ENCODE measurements around the gene PIK3CG. TPM values are rescaled to one million over a fixed set of nuclear protein-coding genes. Genes with fewer than 3 reads are reported as not detected.

The PIK3CG gene
- total RNA-seq, 1 experiment from 2014 or later, result 0.05 TPM

DNA sequence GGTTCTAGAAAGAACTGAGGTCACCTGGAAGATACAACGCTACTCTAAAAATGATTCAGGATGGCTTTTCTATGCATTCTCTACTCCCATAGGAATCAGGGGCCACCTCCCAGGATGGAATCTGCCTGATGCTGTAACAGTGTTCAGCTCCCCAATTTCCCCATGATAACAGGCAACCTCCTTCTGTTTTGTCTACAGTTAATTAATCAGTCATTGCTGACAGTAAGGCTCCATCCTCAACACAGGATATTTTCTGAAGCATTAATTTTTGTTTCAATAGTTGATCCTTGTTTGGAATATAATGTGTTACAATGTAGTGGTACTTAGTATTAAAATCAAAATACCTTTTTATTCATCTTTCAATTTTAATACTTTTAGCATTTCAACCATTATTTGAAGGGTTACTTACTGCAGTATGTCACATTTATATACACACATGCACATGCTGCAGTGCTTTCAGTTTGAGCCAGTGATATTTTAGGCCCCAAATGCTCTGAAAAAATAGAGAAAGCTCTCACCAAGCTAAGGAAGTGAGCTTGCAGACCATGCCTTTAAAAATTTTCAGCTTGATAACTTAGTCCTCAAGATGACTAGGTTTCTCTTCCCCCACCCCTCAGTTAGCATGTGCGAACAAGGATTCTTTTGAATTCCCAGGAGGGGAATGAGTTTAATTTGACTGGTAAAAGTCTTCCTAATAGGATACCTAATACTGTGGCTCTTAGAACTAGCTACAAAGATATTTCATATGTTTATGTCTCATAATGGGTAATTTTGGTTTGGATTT, 592 bp upstream of the PIK3CG start:
- H3K27ac ChIP-seq (ENCODE audit: low read depth, low read length), result no peak overlapping the region
- RAD21 ChIA-PET (ENCODE audit: low non-redundant PET in 1 of 2, low total read pairs in 2 of 2, uncharacterized antibody in 2 of 2, unreplicated experiment in 2 of 2), result no interaction called here
- H3K79me2 ChIP-seq (ENCODE audit: insufficient read depth, low read length), result no peaks in the 10 kb centered on the region
- ATAC-seq, result no peak
- no peak overlapping the region for H3K9ac ChIP-seq (ENCODE audit: low read length)
- CTCF ChIA-PET, result no interaction called here
- H4K20me1 ChIP-seq (ENCODE audit: insufficient read depth), result no peaks in the 10 kb centered on the region
- TF ChIP-seq FOSL1 (IDR thresholded peaks at IDR 0.05; ENCODE audit: low read depth) (no peak), EZH2phosphoT487 (IDR thresholded peaks at IDR 0.05; ENCODE audit: borderline replicate concordance) (no peak), REST (IDR thresholded peaks at IDR 0.05; ENCODE audit: low read depth) (no peak), MAX (IDR thresholded peaks at IDR 0.05) (no peak), POLR2AphosphoS5 (IDR thresholded peaks at IDR 0.05; ENCODE audit: low read depth, low read length) (no peak), ZNF274 (IDR thresholded peaks at IDR 0.05; ENCODE audit: low read depth, low read length) (no peak), POLR2A (IDR thresholded peaks at IDR 0.05; ENCODE audit: borderline replicate concordance, extremely low read depth, insufficient read depth, insufficient read length) (no peak), CEBPB (IDR thresholded peaks at IDR 0.05; ENCODE audit: low read depth) (no peak), YY1 (IDR thresholded peaks at IDR 0.05; ENCODE audit: extremely low read depth, insufficient replicate concordance, low read depth, low read length) (no peak)
- TF ChIP-seq, protein P1, sequence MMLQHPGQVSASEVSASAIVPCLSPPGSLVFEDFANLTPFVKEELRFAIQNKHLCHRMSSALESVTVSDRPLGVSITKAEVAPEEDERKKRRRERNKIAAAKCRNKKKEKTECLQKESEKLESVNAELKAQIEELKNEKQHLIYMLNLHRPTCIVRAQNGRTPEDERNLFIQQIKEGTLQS (IDR thresholded peaks at IDR 0.05), result no peak
- intact Hi-C loops (cut with micrococcal nuclease), result no loop called here
- H3K4me1 ChIP-seq (ENCODE audit: control insufficient read depth in 1 of 2, insufficient read depth in 2 of 2, low read length in 2 of 2), result peaks cover 0 to under 1% of the 10 kb centered on the region in 2 experiments; a peak in 1 of 4 replicates
- H2AFZ ChIP-seq (ENCODE audit: low read depth, low read length, poor library complexity, severe bottlenecking), result no peak overlapping the region
- no peak overlapping the region for H3K4me3 ChIP-seq (replicated peaks in 1 of 2; ENCODE audit: low read depth in 1 of 2, low read length in 2 of 2)
- BruUV-seq (replicated peaks), result no TSS peak
- H3K9me2 ChIP-seq (ENCODE audit: insufficient read depth), result no peaks in the 10 kb centered on the region
- POLR2A ChIA-PET, result no interaction called here
- DNase-seq (ENCODE audit: low read depth, low spot score), result no peak
- H3K9me3 ChIP-seq (ENCODE audit: control insufficient read depth in 1 of 2, insufficient read depth in 1 of 2, low read depth in 1 of 2, low read length in 2 of 2), result no peaks in the 10 kb centered on the region
- no peaks in the 10 kb centered on the region for H3K27me3 ChIP-seq (ENCODE audit: insufficient read depth, low read length)
- H3K4me2 ChIP-seq (ENCODE audit: low read length), result no peak overlapping the region
- no peaks in the 10 kb centered on the region for H3K36me3 ChIP-seq (ENCODE audit: control insufficient read depth in 1 of 2, insufficient read depth in 2 of 2, low read length in 2 of 2)

Data from HCT116 (cell line).